GM21526 (cell line): Measurements from ENCODE around the gene NGB.

Experiments
- ATAC-seq: cut with Tn5 transposase; IDR thresholded peaks from one replicate; pipeline ENCODE4 v1.9.1; 2021; ENCODE audit warnings: moderate library complexity; ENCODE audit not compliant: unreplicated experiment, low FRiP score

Gene NGB

GRCh38 chr14:77265561-77266335 is 5.3 kb downstream of the NGB start:
- ATAC-seq, result no peak

DNA sequence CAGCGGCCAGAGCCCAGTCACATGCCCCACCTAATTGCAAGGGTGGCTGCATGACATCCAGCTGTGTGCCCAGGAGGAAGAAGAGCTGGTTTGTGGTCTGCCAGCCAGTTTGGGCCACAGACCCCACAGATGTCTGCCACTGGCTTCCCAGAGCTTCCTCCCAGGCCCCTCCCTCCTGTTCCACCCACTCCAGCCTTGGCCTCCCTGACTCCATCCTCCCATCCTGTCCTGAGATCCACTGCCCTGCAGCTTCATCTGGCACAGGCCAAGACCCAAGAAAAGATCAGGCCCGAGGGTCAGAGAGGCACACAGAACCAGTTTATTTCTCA is 5.9 kb downstream of the NGB start:
- no peak for ATAC-seq

DNA sequence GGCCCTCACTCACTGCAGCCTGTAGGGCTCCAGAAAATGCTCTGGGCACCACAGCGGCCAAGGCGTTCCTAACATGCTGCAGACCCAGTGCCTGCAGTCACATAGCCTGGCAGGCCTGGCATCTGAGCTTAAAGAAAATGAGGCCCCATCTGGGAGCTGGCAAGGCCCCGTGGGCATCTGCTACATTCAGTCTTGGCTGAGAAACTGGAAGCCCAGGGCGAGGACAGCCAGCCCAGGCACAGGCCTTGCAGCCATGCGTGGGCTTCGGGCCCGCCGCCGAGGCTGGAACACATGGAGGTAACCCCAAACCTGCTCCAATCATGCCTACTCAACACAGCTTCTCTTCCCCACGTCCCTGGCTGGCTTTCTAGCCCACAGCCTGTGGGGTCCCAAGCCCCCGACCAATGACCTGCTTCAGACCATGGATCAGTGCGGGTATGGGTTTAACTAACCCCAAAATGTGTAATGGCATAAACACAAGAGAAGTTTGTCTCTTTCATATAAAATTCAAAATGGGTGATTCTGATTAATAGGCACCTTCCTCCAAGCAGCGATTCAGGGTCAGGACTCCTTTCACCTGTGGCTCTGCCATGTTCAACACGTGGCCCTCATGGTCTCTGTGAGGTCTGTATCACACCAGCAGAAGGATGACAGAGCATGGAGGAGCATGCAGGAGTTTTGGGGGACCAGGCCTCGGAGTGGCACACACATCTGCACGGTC is 6.4 kb downstream of the NGB start:
- ATAC-seq, result no peak

DNA sequence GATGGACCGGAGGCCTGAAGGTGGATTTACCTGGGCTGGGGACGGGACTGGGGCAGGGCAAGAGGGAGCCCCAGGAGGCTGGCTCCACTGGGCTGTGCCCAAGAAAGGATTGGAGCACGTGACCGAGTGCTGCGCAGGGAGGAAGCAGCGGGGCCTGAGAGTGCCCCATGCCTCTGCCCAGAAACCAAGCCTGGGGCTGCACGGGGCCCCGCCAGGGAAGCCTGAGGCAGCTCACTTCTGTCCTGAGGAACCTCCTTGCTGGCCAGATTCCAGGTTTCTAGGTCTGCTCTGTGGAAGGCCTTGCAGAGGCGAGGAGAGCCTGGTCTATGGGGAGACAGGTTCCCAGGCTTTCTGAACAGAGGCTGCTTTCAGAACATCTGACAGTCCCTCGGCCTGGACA is 10.4 kb downstream of the NGB start:
- no peak for ATAC-seq

- no peak for ATAC-seq
Observed at GRCh38 chr14:77260199-77260598, 10.8 kb downstream of the NGB start.

- ATAC-seq, result no peak
Observed at GRCh38 chr14:77259025-77259715, 11.8 kb downstream of the NGB start.

DNA sequence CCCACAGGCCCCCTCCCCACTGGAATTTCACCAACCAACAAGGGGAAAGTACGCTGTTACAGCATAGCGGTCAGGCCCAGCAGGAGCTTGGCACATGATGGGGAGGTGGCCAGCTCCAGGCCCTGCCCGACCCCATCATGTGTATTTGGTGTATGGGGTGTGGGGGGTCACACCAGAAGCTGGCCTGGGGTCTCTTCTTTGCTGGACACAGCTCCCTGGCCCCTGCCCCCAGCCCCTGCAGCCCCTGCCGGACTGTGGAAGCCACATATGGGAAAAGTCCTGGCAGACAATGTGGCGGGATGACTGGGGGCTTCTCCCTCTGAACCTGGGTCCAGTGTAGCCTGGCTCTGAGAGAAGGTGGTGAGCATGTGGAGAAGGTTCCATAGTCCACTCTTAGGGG is 12.4 kb downstream of the NGB start:
- ATAC-seq, result no peak

- no peak for ATAC-seq
Observed at GRCh38 chr14:77257700-77258099, 13.3 kb downstream of the NGB start.

DNA sequence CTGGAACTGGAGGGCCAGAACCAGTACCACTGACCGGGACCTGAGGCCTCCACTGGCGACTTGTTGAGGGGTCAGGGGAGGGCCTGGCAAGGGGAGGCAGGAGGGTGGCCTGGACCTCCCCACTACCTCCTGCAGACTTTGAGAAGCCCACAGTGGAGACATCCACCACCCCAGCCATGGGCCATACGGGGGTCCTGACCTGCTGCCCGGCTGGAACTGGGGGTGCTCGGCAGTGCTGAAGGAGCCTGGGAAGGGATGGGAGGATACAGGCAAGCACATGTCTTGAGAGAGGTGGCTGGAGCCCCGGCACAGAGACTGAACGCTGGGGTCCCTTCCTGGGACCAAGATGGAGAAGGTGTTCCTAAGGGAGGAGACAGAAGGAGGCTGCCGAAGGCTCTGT is 14.3 kb downstream of the NGB start:
- ATAC-seq, result no peak

DNA sequence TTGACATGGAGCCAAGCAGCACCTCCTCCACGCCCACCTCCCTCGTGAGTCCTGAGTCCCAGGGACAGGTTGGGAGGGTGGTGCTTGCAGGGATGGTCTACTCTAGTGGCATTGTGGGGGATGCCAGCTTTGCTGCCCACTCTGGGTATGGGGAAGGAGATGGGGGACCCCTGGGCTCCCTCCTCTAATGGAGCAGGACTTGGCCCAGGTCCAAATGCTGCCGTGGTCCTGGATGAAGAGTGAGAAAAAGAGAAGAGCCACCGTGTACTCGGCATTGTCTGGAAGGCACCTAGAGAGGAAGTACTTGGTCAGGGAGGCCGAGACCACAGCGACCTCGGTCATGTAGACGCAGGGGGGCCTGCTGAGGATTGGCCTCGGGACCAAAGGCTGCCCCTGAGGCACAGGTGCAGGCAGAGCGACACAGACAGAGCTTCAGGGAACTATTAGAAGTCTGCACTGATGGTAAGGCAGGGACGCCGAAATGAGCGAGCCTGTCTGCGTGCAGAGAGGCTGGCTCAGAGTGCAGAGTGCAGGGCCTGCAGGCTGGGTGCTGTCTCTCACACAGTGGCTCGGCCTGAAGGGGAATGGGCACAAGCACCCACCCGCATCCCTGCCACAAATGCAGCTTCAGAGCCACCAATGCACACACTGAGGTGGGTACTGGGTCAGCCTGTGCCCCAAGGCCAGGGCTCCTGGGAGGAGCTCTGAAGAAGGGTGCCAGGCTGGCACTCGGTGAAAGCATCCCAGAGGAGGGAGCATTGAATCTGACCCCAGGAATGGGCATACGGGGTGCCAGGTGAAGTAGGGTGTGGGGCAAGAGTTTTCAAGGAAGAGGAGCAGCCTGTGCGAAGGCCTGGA is 17.4 kb downstream of the NGB start:
- no peak for ATAC-seq

- no peak for ATAC-seq
Observed at GRCh38 chr14:77251870-77252269, 19.1 kb downstream of the NGB start.

DNA sequence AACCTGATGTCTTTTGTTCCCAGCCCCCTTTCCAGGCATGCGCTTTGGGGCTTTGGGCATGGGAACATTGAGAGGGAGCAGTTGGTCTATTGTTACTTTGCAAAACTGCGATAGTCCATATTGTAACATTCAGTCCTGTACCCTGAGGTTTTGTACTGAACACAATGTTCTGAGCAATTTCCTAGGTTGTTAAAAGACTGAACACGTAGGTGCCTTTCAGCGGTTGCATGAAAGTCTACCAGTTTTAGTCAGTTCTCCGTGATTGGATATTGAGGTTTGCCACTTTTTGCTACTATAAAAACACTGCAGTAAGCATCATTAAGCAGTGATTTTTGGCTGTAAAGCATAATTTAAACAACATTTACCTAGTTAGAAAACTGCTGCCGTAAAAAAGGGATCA is 20.1 kb downstream of the NGB start:
- no peak for ATAC-seq

DNA sequence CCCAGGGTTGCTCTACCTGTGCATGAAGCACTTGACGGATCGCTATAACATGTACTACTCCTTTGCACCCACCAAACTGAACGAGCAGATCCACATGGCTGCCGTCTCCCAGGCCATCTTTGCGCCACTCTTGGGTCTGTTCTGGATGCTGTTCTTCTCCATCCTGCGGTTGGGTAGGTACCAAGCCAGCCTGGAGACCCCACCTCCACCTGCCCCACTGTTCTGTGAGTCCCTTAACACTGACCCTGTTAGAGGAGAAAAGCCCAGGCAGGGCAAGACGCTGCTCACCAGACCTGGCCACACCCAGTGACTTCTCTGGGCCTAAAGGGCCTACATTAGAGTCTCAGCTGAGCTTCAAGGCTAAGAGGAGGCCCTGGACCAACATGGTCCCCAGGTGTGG is 21.7 kb downstream of the NGB start:
- ATAC-seq, result no peak

DNA sequence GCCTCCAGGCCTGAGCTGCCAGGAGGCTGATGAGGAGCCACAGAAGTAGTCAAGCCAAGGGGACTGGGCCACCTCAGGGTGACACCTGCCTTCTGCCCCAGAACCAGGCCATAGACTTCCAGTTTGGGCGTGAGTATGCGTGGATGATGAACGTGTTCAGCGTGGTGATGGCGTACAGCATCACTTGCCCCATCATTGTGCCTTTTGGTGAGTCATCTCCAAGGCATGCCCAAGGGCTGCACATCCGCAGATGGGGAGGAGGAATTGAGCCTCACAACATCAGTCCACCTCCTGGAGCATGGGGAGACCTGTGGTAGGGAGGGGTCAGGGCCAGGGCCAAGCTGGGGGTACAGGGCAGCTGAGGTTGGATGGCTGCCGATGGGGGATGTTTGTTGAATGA is 22.3 kb downstream of the NGB start:
- ATAC-seq, result no peak

- no peak for ATAC-seq
Observed at GRCh38 chr14:77246784-77247183, 24.2 kb downstream of the NGB start.

- ATAC-seq, result no peak
Observed at GRCh38 chr14:77245820-77246219, 25.2 kb downstream of the NGB start.

DNA sequence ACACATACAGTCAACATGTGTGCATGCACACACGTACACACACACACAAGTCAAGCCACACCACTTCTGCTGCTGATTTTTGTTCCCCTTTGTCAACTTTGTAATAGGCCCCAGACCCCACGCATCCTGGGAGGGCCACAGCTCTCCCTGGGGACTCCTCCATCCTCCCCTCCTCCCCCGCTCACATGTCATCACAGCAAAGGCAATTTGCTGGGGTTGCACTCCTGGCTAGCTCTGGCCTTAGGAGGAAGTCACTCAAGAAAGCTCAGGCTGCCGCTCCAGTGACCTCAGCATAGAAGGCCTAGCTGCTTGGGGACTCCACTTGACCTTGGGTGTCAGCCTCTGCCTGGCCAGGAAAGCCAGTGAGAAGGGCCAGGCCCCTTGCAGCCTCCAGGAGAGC is 27.2 kb downstream of the NGB start:
- no peak for ATAC-seq

DNA sequence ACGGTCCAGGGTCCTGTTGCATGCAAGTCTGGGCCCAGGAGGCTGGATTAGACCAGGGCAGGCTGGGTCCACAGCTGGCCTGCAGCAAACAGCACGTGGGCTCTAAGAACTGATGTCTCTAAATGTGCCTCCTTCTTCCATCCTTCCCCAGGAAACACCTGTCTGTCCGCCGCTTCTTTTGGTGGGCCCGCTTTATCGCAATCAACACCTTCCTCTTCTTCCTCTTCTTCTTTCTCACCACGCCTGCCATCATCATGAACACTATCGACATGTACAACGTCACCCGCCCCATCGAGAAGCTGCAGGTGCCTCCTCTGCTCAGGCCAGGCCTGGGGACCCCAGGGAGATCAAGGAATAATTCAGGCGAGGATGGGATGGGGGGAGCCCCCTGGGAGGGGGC is 28.3 kb downstream of the NGB start:
- ATAC-seq, result no peak

DNA sequence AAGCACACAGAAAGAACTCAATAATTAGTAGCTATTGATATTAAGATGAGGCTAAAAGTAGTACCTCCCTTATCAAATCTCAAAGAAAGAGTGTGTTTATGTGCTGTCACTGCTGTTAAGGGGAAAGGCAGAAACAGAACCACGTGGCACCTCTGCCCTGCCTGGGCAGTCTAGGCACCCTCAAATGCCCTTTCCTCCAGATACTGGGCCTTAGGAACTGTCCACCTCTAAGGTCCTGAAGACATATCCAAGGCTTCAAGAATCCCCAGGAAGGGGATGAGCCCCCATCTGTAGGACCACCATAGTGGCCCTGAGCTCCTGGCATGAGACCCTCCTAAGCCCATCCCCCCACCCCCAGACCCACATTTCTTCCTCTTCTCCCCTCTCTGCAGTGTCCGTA is 29.1 kb downstream of the NGB start:
- no peak for ATAC-seq

GRCh38 chr14:77240336-77240915 is 30.6 kb downstream of the NGB start:
- no peak for ATAC-seq

- ATAC-seq, result no peak
Observed at GRCh38 chr14:77239412-77239811, 31.6 kb downstream of the NGB start.
